Upper lobe of left lung (tissue), 6 donors: ENCODE measurements around the gene CLEC4M. TPM values are rescaled to one million over a fixed set of nuclear protein-coding genes. Genes with fewer than 3 reads are reported as not detected.

Experiments
- total RNA-seq, 6 donors: library from RNA; depleted of rRNA in 4 of 6; stranded (reverse); fragments of >200 nt in 4 of 6; gene quantifications; one replicate each; pipeline versions ENCODE4 v1.1.0 to v1.2.1, GENCODE V29; 2016 to 2021
- donor health status: DM: no; HTN: no; CAD: no; lungs with moderate emphysema.
- donor health status: DM: no; HTN: yes; CAD: no; lungs with severe emphysema.

CLEC4M gene
- total RNA-seq, 6 donors from 2014 or later = 0.86 to 7.4 (median 3.1) TPM; not detected in 1

Other genes starting within 250 kb of the CLEC4M start
- 100 to 1,000 TPM in 1 of 6 donors, 10 to 100 TPM in 5; 31.1 to 116 (median 57.8) TPM for gene ZNF358, start 247.1 kb upstream of the CLEC4M start, total RNA-seq
- gene MCOLN1, start 240.6 kb upstream of the CLEC4M start, total RNA-seq = 100 to 1,000 TPM in 2 of 6 donors, 10 to 100 TPM in 4; 12.9 to 118 (median 69.7) TPM
- 100 to 1,000 TPM; 125 to 412 (median 328) TPM for gene PNPLA6, start 227.5 kb upstream of the CLEC4M start, total RNA-seq
- 10 to 100 TPM; 12.2 to 63.9 (median 31.2) TPM for gene CAMSAP3, start 167.4 kb upstream of the CLEC4M start, total RNA-seq
- gene XAB2, start 133.7 kb upstream of the CLEC4M start, total RNA-seq = 10 to 100 TPM; 35.7 to 81.7 (median 51.4) TPM
- gene PET100, start 133.4 kb upstream of the CLEC4M start, total RNA-seq = 100 to 1,000 TPM in 2 of 6 donors, 10 to 100 TPM in 4; 21.3 to 133 (median 71.3) TPM
- 10 to 100 TPM in 1 of 6 donors, 1 to 10 TPM in 4, not detected in 1; 2.3 to 21.0 (median 3.3) TPM for gene PCP2, start 129.5 kb upstream of the CLEC4M start, total RNA-seq
- gene STXBP2, start 126.1 kb upstream of the CLEC4M start, total RNA-seq = 100 to 1,000 TPM; 111 to 562 (median 249) TPM
- gene RETN, start 94.2 kb upstream of the CLEC4M start, total RNA-seq = 10 to 100 TPM in 3 of 6 donors, 1 to 10 TPM in 3; 2.5 to 59.2 (median 13.8) TPM
- 100 to 1,000 TPM in 2 of 6 donors, 10 to 100 TPM in 3, 1 to 10 TPM in 1; 9.4 to 160 (median 36.6) TPM for gene MCEMP1, start 86.2 kb upstream of the CLEC4M start, total RNA-seq
- gene TRAPPC5, start 82.4 kb upstream of the CLEC4M start, total RNA-seq = 100 to 1,000 TPM in 1 of 6 donors, 10 to 100 TPM in 5; 33.9 to 105 (median 52.0) TPM
- 1 to 10 TPM in 1 of 6 donors, under 1 TPM in 1, not detected in 4; 0.83 to 2.9 TPM for gene FCER2, start 61.1 kb upstream of the CLEC4M start, total RNA-seq
- 1 to 10 TPM in 3 of 6 donors, under 1 TPM in 1, not detected in 2; 0.40 to 2.5 (median 1.5) TPM for gene CLEC4G, start 31.1 kb upstream of the CLEC4M start, total RNA-seq
- gene CD209, start 15.7 kb upstream of the CLEC4M start, total RNA-seq = 10 to 100 TPM in 1 of 6 donors, 1 to 10 TPM in 3, under 1 TPM in 2; 0.55 to 14.8 (median 1.7) TPM
- gene EVI5L, start 67.0 kb downstream of the CLEC4M start, total RNA-seq = 10 to 100 TPM; 12.0 to 24.1 (median 15.6) TPM
- 1 to 10 TPM in 5 of 6 donors, under 1 TPM in 1; 0.46 to 9.4 (median 2.7) TPM for gene PRR36, start 111.1 kb downstream of the CLEC4M start, total RNA-seq
- 10 to 100 TPM in 1 of 6 donors, 1 to 10 TPM in 5; 1.0 to 11.7 (median 6.9) TPM for gene LRRC8E, start 125.3 kb downstream of the CLEC4M start, total RNA-seq
- 10 to 100 TPM; 21.1 to 61.8 (median 33.0) TPM for gene MAP2K7, start 140.6 kb downstream of the CLEC4M start, total RNA-seq
- 1 to 10 TPM in 1 of 6 donors, under 1 TPM in 1, not detected in 4; 0.37 to 1.1 TPM for gene TGFBR3L, start 151.6 kb downstream of the CLEC4M start, total RNA-seq
- 10 to 100 TPM in 5 of 6 donors, 1 to 10 TPM in 1; 5.2 to 28.0 (median 19.2) TPM for gene SNAPC2, start 157.1 kb downstream of the CLEC4M start, total RNA-seq
- 10 to 100 TPM in 3 of 6 donors, 1 to 10 TPM in 3; 1.2 to 28.3 (median 13.4) TPM for gene CTXN1, start 162.9 kb downstream of the CLEC4M start, total RNA-seq
- 10 to 100 TPM; 39.8 to 83.2 (median 52.7) TPM for gene TIMM44, start 180.4 kb downstream of the CLEC4M start, total RNA-seq
- gene ELAVL1, start 242.4 kb downstream of the CLEC4M start, total RNA-seq = 10 to 100 TPM; 21.0 to 71.1 (median 36.1) TPM